HG03457 (cell line): ENCODE measurements around the gene SLIT3.
A peak's percentile ranks its signal among the peaks of the same experiment; 100 is the strongest.

Experiments
- ATAC-seq: cut with Tn5 transposase; IDR thresholded peaks from one replicate; pipeline ENCODE4 v1.9.1; 2021; ENCODE audit warnings: moderate number of reproducible peaks; ENCODE audit not compliant: unreplicated experiment

Gene SLIT3

GRCh38 chr5:169300468-169301385, at the start of gene SLIT3:
Gene SLIT3, minus strand, starts transcription at chr5:169301139. Its CDS starts 430 bp downstream, at chr5:169300709.
- no peak for ATAC-seq

GRCh38 chr5:169350016-169350415, 49.1 kb upstream of the SLIT3 start:
- peak; percentile 74 for ATAC-seq

- no peak for ATAC-seq
Measured at GRCh38 chr5:169347786-169348185, 46.8 kb upstream of the SLIT3 start.

GRCh38 chr5:169344629-169345028, 43.7 kb upstream of the SLIT3 start:
- no peak for ATAC-seq

- no peak for ATAC-seq
Measured at GRCh38 chr5:169343766-169344165, 42.8 kb upstream of the SLIT3 start.

- no peak for ATAC-seq
Measured at GRCh38 chr5:169341556-169341955, 40.6 kb upstream of the SLIT3 start.

- peak; percentile 93 for ATAC-seq
Measured at GRCh38 chr5:169339869-169340268, 38.9 kb upstream of the SLIT3 start.

GRCh38 chr5:169336242-169336641, 35.3 kb upstream of the SLIT3 start:
- ATAC-seq: no peak

GRCh38 chr5:169335806-169336205, 34.9 kb upstream of the SLIT3 start:
- ATAC-seq: no peak

GRCh38 chr5:169333518-169333917, 32.6 kb upstream of the SLIT3 start:
- no peak for ATAC-seq

- ATAC-seq: no peak
Measured at GRCh38 chr5:169331292-169331852, 30.4 kb upstream of the SLIT3 start.

GRCh38 chr5:169328401-169328800, 27.5 kb upstream of the SLIT3 start:
- ATAC-seq: no peak

- ATAC-seq: no peak
Measured at GRCh38 chr5:169325273-169325672, 24.3 kb upstream of the SLIT3 start.

- ATAC-seq: no peak
Measured at GRCh38 chr5:169318556-169318955, 17.6 kb upstream of the SLIT3 start.

GRCh38 chr5:169307646-169308045, 6.7 kb upstream of the SLIT3 start:
- ATAC-seq: no peak

GRCh38 chr5:169305366-169305765, 4.4 kb upstream of the SLIT3 start:
- no peak for ATAC-seq

GRCh38 chr5:169304175-169304574, 3.2 kb upstream of the SLIT3 start:
- no peak for ATAC-seq

- ATAC-seq: no peak
Measured at GRCh38 chr5:169303119-169303515, 2.2 kb upstream of the SLIT3 start.

- ATAC-seq: peak; percentile 62
Measured at GRCh38 chr5:169302491-169303118, 1.7 kb upstream of the SLIT3 start.

- peak; percentile 19 for ATAC-seq
Measured at GRCh38 chr5:169301986-169302385, 1.0 kb upstream of the SLIT3 start.

GRCh38 chr5:169301386-169301934, 521 bp upstream of the SLIT3 start:
- no peak for ATAC-seq
